Measurements from ENCODE around the gene INHBE. TPM values are rescaled to one million over a fixed set of nuclear protein-coding genes. Genes with fewer than 3 reads are reported as not detected.

Gene INHBE
- total and polyA plus RNA-seq, 4 donors, result 17.6 to 181 (median 110) TPM

DNA sequence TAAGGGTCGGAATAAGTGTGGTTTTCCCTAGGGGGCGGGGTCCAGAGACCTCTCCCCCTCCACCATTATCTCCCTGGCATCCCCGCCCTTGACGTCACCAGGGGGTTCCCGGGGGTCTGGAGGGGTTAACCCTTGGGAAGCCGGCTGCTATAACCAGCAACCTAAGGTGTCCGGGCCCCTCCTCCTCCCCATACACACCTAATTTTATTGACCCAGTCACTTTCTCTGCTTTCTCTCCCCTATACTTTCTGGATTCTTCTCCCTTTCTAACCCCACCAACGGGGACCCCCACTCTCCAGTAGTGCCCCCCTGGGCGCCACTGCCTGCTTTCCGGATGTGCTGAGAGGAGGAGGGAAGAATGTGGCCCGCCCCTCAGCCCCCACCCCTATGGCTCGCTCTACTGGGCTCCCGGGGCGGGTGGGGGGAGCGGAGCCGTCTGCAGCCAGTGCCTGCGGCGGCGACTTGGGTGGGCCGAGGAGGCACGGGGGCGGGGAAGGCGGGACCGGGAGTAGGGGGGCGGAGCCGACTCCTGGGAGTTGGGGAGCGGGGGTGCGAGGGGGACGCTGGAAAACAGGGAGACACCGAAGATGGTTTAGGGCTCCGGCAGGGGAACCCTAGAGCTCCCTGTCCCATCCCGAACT lies 6.3 kb downstream of the INHBE start:
- Histone ChIP-seq H3K9ac (ENCODE audit: low read depth in 1 of 2, low read length in 2 of 2) (peak overlapping the region in 1 of 2 donors; percentile 72), H3K27ac (ENCODE audit: low read depth in 1 of 2, low read length in 2 of 2) (peak overlapping the region; percentile 27 to 77), H3K27me3 (ENCODE audit: control insufficient read depth in 4 of 4, insufficient read depth in 4 of 4, low read length in 3 of 4) (no peaks in the 10 kb centered on the region), H3K9me3 (ENCODE audit: control insufficient read depth in 4 of 4, low read length in 3 of 4) (no peaks in the 10 kb centered on the region), H3K4me3 (ENCODE audit: low read depth in 1 of 3, low read length in 3 of 3) (peak overlapping the region; percentile 52 to 60 (median 55)), H3K36me3 (ENCODE audit: control insufficient read depth in 4 of 4, insufficient read depth in 3 of 4, low read depth in 1 of 4, low read length in 3 of 4) (no peaks in the 10 kb centered on the region), H3K4me1 (ENCODE audit: control insufficient read depth in 4 of 4, insufficient read depth in 4 of 4, low read length in 3 of 4) (peaks cover 7 to 38% (median 20%) of the 10 kb centered on the region in 4 donors)
- DNase-seq (ENCODE audit: low spot score), result no peak
- 1% methylated on average over 32 of the region's 32 CpGs for WGBS
- TF ChIP-seq EGR1 (IDR thresholded peaks at IDR 0.05; ENCODE audit: low read depth in 2 of 2) (no peak), NR2F2 (IDR thresholded peaks at IDR 0.05) (no peak), REST (IDR thresholded peaks at IDR 0.05) (no peak), HNF4G (IDR thresholded peaks at IDR 0.05) (no peak), FOXA2 (IDR thresholded peaks at IDR 0.05) (no peak), HNF4A (conservative IDR thresholded peaks at IDR 0.05) (no peak), JUND (IDR thresholded peaks at IDR 0.05) (no peak), GABPA (IDR thresholded peaks at IDR 0.05 in 1 of 2, conservative IDR thresholded peaks at IDR 0.05 in 1 of 2) (no peak), MAX (IDR thresholded peaks at IDR 0.05) (no peak), YY1 (IDR thresholded peaks at IDR 0.05) (no peak), SP1 (IDR thresholded peaks at IDR 0.05) (no peak), TAF1 (conservative IDR thresholded peaks at IDR 0.05) (no peak), RXRA (IDR thresholded peaks at IDR 0.05) (no peak), FOXA1 (IDR thresholded peaks at IDR 0.05) (no peak), RAD21 (IDR thresholded peaks at IDR 0.05) (no peak)
- TF ChIP-seq, protein P1, sequence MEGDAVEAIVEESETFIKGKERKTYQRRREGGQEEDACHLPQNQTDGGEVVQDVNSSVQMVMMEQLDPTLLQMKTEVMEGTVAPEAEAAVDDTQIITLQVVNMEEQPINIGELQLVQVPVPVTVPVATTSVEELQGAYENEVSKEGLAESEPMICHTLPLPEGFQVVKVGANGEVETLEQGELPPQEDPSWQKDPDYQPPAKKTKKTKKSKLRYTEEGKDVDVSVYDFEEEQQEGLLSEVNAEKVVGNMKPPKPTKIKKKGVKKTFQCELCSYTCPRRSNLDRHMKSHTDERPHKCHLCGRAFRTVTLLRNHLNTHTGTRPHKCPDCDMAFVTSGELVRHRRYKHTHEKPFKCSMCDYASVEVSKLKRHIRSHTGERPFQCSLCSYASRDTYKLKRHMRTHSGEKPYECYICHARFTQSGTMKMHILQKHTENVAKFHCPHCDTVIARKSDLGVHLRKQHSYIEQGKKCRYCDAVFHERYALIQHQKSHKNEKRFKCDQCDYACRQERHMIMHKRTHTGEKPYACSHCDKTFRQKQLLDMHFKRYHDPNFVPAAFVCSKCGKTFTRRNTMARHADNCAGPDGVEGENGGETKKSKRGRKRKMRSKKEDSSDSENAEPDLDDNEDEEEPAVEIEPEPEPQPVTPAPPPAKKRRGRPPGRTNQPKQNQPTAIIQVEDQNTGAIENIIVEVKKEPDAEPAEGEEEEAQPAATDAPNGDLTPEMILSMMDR (IDR thresholded peaks at IDR 0.05; ENCODE audit: low read depth, low read length, missing input control), result no peak
- TF ChIP-seq, protein P2, sequence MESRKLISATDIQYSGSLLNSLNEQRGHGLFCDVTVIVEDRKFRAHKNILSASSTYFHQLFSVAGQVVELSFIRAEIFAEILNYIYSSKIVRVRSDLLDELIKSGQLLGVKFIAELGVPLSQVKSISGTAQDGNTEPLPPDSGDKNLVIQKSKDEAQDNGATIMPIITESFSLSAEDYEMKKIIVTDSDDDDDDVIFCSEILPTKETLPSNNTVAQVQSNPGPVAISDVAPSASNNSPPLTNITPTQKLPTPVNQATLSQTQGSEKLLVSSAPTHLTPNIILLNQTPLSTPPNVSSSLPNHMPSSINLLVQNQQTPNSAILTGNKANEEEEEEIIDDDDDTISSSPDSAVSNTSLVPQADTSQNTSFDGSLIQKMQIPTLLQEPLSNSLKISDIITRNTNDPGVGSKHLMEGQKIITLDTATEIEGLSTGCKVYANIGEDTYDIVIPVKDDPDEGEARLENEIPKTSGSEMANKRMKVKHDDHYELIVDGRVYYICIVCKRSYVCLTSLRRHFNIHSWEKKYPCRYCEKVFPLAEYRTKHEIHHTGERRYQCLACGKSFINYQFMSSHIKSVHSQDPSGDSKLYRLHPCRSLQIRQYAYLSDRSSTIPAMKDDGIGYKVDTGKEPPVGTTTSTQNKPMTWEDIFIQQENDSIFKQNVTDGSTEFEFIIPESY (IDR thresholded peaks at IDR 0.05), result no peak
